GM12892 (cell line): ENCODE measurements around the gene LST1. TPM values are rescaled to one million over a fixed set of nuclear protein-coding genes. Genes with fewer than 3 reads are reported as not detected.

Experiments
- DNase-seq: peaks from one replicate; pipeline ENCODE4 v3.0.0; 2011; ENCODE audit not compliant: insufficient read length
- FAIRE-seq: peaks from 2 replicates; lab custom pipeline; 2011; peaks lifted over from hg19 to GRCh38; lab: Jason Lieb, UNC
- POLR2A ChIP-seq: IDR thresholded peaks from 2 replicates; pipeline ENCODE4 v1.6.1; 2011; ENCODE audit warnings: low read depth, low read length, control low read depth
- POLR2AphosphoS5 ChIP-seq: IDR thresholded peaks from 2 replicates; pipeline ENCODE4 v1.6.1; 2011; ENCODE audit warnings: low read depth, low read length, control low read depth
- TAF1 ChIP-seq: IDR thresholded peaks from 2 replicates; pipeline ENCODE4 v1.6.1; 2011; ENCODE audit warnings: low read depth, mild to moderate bottlenecking, control low read depth, low read length, borderline replicate concordance
- polyA plus RNA-seq: library from polyadenylated mRNA; unstranded; fragments of >200 nt; gene quantifications from one replicate; pipeline ENCODE4 v1.2.1, GENCODE V29; 2012; ENCODE audit warnings: missing spikeins, inconsistent platforms; ENCODE audit not compliant: missing spikeins

LST1 gene
- 20.2 TPM for polyA plus RNA-seq

- no peak for TF ChIP-seq POLR2AphosphoS5
- TF ChIP-seq POLR2A, result no peak
- no peak for TF ChIP-seq TAF1
- FAIRE-seq, result peak; percentile 64
- no peak for DNase-seq
Observed at GRCh38 chr6:31586008-31586407, at the start of gene LST1. TSS of gene LST1 (plus strand) at chr6:31586277. CDS start at chr6:31587300, 1,023 bp downstream.

DNA sequence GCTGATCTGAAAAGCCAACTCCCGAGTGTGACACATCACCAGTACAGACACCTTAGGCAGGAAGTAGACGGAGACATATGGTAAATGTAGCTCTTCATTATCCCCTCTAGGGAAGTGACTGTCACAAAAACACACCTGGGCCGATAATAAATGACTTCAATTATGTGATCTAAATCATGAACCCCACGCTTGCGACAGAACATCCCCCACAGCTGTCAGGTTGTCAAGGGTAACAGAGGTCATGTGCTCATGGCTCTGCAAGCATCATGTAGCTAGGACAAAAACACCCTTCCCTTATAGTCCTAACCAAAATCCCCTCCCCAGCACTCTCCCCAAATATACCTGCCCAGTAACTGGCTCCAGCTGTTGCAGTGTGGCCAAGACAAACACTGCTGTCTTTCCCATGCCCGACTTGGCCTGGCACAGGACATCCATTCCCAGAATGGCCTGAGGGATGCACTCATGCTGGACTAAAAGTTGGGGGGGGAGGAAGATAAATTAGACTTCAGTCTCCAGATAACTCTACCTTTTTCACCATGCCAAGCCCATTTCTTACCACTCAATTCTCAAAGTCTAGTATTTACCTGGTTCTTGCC lies 47.2 kb upstream of the LST1 start:
- no peak for DNase-seq
- FAIRE-seq, result no peak
- TF ChIP-seq POLR2A, result no peak
- no peak for TF ChIP-seq TAF1

GRCh38 chr6:31540640-31541039 lies 45.4 kb upstream of the LST1 start:
- FAIRE-seq (no peak), DNase-seq (no peak)
- no peak for TF ChIP-seq POLR2A
- TF ChIP-seq POLR2AphosphoS5, result no peak
- no peak for TF ChIP-seq TAF1

GRCh38 chr6:31541059-31541657 lies 44.9 kb upstream of the LST1 start:
- DNase-seq, result no peak
- TF ChIP-seq POLR2AphosphoS5, result no peak
- TF ChIP-seq POLR2A, result no peak
- no peak for TF ChIP-seq TAF1
- FAIRE-seq, result peak; percentile 48

- TF ChIP-seq POLR2AphosphoS5 (peak; percentile 99), TAF1 (peak; percentile 100), POLR2A (peak; percentile 98)
- FAIRE-seq (peak; percentile 92), DNase-seq (peak; percentile 76)
Observed at GRCh38 chr6:31541658-31542521, 44.2 kb upstream of the LST1 start, which contains the start of gene DDX39B. TSS of gene DDX39B (minus strand) at chr6:31542003. CDS start at chr6:31540532, 1,471 bp downstream.

GRCh38 chr6:31543639-31544038 lies 42.4 kb upstream of the LST1 start:
- FAIRE-seq, result no peak
- TF ChIP-seq POLR2A (no peak), TAF1 (no peak), POLR2AphosphoS5 (no peak)
- DNase-seq, result no peak

DNA sequence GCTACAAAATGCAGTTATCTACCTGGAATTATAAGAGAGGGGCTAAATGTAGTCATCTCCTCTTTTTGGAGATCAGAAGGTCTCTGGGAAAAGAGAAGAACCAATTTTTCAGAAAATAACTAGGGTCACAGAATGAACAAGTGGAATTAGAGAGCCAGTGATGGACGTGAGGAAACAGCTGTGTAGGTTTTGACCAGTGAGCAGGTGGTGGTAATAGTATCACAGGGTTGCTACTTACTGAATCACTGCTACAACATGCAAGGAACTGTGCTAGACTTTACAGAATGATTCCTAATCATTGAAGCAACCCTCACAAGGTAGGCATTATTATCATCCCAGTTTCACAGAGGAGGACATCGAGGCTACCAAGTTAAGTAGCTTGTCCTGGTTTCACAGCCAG lies 41.4 kb upstream of the LST1 start:
- TF ChIP-seq POLR2AphosphoS5 (no peak), POLR2A (no peak), TAF1 (no peak)
- DNase-seq (no peak), FAIRE-seq (no peak)

DNA sequence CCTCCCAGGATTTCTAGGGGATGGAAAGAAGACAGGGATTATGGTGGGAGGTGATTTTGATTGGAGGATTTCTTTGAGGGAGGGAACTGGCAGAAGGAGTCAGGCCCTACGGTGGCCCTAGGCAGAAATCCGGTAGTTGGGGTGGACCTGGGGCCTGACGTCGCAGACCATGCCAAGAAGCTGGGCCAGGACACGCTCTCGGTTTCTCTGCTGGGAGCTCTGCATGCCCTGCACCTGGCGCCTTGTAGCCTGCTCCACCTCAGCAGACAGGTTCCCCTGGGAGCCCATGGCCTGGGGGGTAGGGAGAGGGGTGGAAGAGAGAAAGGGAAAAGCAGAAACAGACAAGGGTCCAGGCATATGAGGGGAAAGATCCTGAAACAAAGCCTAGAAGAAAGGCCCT lies 40.8 kb upstream of the LST1 start:
- no peak for TF ChIP-seq POLR2A
- no peak for TF ChIP-seq POLR2AphosphoS5
- no peak for TF ChIP-seq TAF1
- FAIRE-seq (no peak), DNase-seq (no peak)

GRCh38 chr6:31546339-31546957 lies 39.6 kb upstream of the LST1 start, which contains the start of gene ATP6V1G2:
TSS of gene ATP6V1G2 (minus strand) at chr6:31546608. CDS start at chr6:31546559, 49 bp downstream.
- FAIRE-seq (peak; percentile 92), DNase-seq (no peak)
- TF ChIP-seq TAF1 (no peak), POLR2AphosphoS5 (no peak), POLR2A (no peak)

DNA sequence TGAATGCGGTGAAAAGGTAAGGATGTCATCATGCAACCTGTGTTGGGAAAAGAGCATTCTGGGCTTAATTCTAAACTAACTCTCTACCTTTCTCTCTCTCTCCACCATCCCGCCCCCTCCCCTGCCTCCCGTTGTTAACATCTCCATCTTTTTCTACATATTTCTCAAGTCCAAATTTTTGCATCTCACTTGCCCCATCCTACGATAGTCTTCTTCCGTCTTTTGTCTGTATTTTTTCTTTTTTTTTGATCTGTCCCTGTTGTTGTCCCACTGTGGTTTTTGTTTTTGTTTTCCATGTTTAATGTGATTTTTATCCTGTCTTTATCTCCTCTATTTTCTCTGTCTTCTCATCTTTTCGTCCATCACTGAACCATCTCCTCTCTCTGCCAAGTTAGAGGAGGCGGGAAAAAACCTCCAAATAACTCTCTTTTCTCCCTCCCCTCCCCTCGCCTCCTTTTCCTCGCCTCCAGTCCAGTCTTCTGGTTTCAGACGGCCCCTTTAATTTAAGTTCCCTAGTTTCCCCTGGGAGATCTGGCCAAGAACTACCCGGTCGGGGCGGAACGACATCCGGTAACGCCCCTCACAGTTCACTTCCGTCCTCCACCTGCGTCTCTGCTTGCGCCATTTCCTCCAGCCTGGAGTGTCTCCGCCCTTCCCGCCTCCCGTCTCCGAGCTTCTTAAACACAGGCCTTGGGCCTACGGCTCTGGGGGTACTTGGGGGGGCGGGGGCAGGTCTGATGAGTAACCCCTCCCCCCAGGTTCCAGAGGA lies 38.9 kb upstream of the LST1 start, which contains the start of gene NFKBIL1:
TSS of gene NFKBIL1 (plus strand) at position 651 of the 769 bp plus-strand sequence. CDS start at position 738, 87 bp downstream.
- TF ChIP-seq TAF1, result no peak; the same call in 1 of the 2 replicates
- peak; percentile 43; the same call in 1 of the 2 replicates for TF ChIP-seq POLR2AphosphoS5
- peak; percentile 29; the same call in 1 of the 2 replicates for TF ChIP-seq POLR2A
- FAIRE-seq (peak; percentile 96), DNase-seq (peak; percentile 80)
